HepG2 (cell line): ENCODE data around the gene NEUROG2.

Experiments
- ARID2 ChIP-seq: sonication (generic); formaldehyde crosslinking; IDR thresholded peaks from 2 replicates; pipeline ENCODE4 v1.8.1; 2022; ENCODE audit warnings: mild to moderate bottlenecking, missing genetic modification reagents, borderline replicate concordance
- CTCF ChIP-seq: sonication (generic); formaldehyde crosslinking; IDR thresholded peaks from 2 replicates; pipeline ENCODE4 v1.5.0; 2020; ENCODE audit warnings: mild to moderate bottlenecking, missing genetic modification reagents, moderate library complexity
- MAFK ChIP-seq, 2 experiments: IDR thresholded peaks in 1 of 2; conservative IDR thresholded peaks in 1 of 2; 2 replicates each; pipeline ENCODE4 v1.6.1; 2011; ENCODE audit warnings: improper control_type of control experiment in 2 of 2, low read length in 2 of 2
- RNF2 ChIP-seq: fragments of 450-650 bp; conservative IDR thresholded peaks from 2 replicates; pipeline ENCODE4 v1.6.1; 2016; ENCODE audit warnings: low read depth
- ZNF777 ChIP-seq: sonication (generic); formaldehyde crosslinking; IDR thresholded peaks from 2 replicates; pipeline ENCODE4 v1.4.0; 2020; ENCODE audit warnings: missing genetic modification reagents
- ZSCAN22 ChIP-seq: sonication (generic); formaldehyde crosslinking; IDR thresholded peaks from 2 replicates; pipeline ENCODE4 v1.4.0; 2020; ENCODE audit warnings: mild to moderate bottlenecking, missing genetic modification reagents
- TF ChIP-seq, protein P1 (sequence below), 2 experiments: fragments of 450-650 bp in 1 of 2; sonication (generic) in 1 of 2; formaldehyde crosslinking in 1 of 2; IDR thresholded peaks; 2 replicates each; pipeline versions ENCODE4 v1.6.1 to v1.8.0; 2016 to 2022; ENCODE audit warnings: antibody characterized with exemption in 1 of 2, mild to moderate bottlenecking in 1 of 2, missing genetic modification reagents in 1 of 2

DNA sequence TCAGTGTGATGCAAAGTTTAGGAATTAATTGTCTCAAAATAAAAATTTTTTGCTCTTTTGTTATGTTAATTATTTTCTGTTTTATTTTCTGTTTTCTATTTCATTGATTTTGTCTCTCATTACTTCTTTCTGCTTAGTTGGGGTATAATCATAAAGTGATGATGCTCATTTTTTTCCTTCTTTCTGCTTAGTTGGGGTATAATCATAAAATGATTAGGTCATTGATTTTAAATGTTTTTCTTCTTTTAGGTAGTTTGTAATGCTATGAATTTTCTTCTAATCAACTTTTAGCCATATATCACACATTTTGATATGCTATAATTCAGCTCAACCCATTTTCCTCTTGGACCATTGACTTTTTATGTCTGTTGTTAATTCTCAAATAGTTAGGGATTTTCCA, 43.7 kb downstream of the NEUROG2 start:
- TF ChIP-seq ZSCAN22 (CRISPR knock-in tag) (no peak), ZNF777 (CRISPR knock-in tag) (no peak), CTCF (CRISPR knock-in tag) (no peak), ARID2 (CRISPR knock-in tag) (no peak), MAFK (conservative IDR thresholded peaks at IDR 0.05 in 1 of 2, IDR thresholded peaks at IDR 0.05 in 1 of 2; ENCODE audit: low read length in 2 of 2) (0 out of 4 replicates have a peak, but pooled peaks of 1 of the 2 experiments have one; percentile 11), RNF2 (no peak)
- TF ChIP-seq, protein P1, sequence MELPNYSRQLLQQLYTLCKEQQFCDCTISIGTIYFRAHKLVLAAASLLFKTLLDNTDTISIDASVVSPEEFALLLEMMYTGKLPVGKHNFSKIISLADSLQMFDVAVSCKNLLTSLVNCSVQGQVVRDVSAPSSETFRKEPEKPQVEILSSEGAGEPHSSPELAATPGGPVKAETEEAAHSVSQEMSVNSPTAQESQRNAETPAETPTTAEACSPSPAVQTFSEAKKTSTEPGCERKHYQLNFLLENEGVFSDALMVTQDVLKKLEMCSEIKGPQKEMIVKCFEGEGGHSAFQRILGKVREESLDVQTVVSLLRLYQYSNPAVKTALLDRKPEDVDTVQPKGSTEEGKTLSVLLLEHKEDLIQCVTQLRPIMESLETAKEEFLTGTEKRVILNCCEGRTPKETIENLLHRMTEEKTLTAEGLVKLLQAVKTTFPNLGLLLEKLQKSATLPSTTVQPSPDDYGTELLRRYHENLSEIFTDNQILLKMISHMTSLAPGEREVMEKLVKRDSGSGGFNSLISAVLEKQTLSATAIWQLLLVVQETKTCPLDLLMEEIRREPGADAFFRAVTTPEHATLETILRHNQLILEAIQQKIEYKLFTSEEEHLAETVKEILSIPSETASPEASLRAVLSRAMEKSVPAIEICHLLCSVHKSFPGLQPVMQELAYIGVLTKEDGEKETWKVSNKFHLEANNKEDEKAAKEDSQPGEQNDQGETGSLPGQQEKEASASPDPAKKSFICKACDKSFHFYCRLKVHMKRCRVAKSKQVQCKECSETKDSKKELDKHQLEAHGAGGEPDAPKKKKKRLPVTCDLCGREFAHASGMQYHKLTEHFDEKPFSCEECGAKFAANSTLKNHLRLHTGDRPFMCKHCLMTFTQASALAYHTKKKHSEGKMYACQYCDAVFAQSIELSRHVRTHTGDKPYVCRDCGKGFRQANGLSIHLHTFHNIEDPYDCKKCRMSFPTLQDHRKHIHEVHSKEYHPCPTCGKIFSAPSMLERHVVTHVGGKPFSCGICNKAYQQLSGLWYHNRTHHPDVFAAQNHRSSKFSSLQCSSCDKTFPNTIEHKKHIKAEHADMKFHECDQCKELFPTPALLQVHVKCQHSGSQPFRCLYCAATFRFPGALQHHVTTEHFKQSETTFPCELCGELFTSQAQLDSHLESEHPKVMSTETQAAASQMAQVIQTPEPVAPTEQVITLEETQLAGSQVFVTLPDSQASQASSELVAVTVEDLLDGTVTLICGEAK (IDR thresholded peaks at IDR 0.05) = no peak
- TF ChIP-seq, protein P1 (CRISPR knock-in tag; IDR thresholded peaks at IDR 0.05) = no peak
